IMR-90 (cell line): ENCODE results near the gene ZFHX3. TPM values are rescaled to one million over a fixed set of nuclear protein-coding genes. Genes with fewer than 3 reads are reported as not detected.

Experiments used
- ATAC-seq: fragments of 200-7000 bp; cut with Tn5 transposase; 2 replicates; pipeline ENCODE4 v1.9.1; 2020; ENCODE audit warnings: low read depth, mild to moderate bottlenecking, moderate library complexity
- BruUV-seq: library from RNA; stranded (reverse); fragments of 400-500 nt; replicated peaks from 2 replicates; lab custom pipeline; 2021; lab: Mats Ljungman, UMichigan
- CTCF ChIA-PET: fragments of 300-600 bp; formaldehyde crosslinking; extraction: SDS; loops from one replicate; lab custom pipeline; 2021; ENCODE audit warnings: antibody characterized with exemption; lab: Yijun Ruan, JAX
- POLR2A ChIA-PET: fragments of 300-600 bp; sonication (Branson Sonifier 250); formaldehyde crosslinking; loops from one replicate; lab custom pipeline; 2022; ENCODE audit warnings: antibody characterized with exemption; ENCODE audit not compliant: unreplicated experiment; lab: Charles Lee
- DNase-seq: peaks from one replicate; pipeline ENCODE4 v3.0.0; 2013
- H2AFZ ChIP-seq: replicated peaks from 2 replicates; pipeline ENCODE3; 2013; ENCODE audit warnings: low read length, mild to moderate bottlenecking; ENCODE audit not compliant: poor library complexity
- H2AK5ac ChIP-seq: 2 replicates; pipeline ENCODE4 v1.6.1; 2013; ENCODE audit warnings: low read depth, low read length, inconsistent platforms
- H2AK9ac ChIP-seq: replicated peaks from 2 replicates; pipeline ENCODE3; 2013; ENCODE audit warnings: mild to moderate bottlenecking, low read depth, low read length, moderate library complexity; ENCODE audit not compliant: poor library complexity
- H2BK120ac ChIP-seq: 2 replicates; pipeline ENCODE4 v1.6.1; 2013; ENCODE audit warnings: low read depth, low read length, inconsistent platforms
- H2BK15ac ChIP-seq: 3 replicates; pipeline ENCODE4 v1.6.1; 2013; ENCODE audit warnings: low read depth, low read length, inconsistent platforms
- H2BK20ac ChIP-seq: 2 replicates; pipeline ENCODE4 v1.6.1; 2013; ENCODE audit warnings: low read depth, mild to moderate bottlenecking, inconsistent platforms, low read length, moderate library complexity
- H2BK5ac ChIP-seq: 2 replicates; pipeline ENCODE4 v1.6.1; 2013; ENCODE audit warnings: mild to moderate bottlenecking, low read depth, low read length, inconsistent platforms; ENCODE audit not compliant: poor library complexity, severe bottlenecking
- H3K14ac ChIP-seq: replicated peaks from 2 replicates; pipeline ENCODE4 v1.6.1; 2013; ENCODE audit warnings: low read depth, low read length, inconsistent platforms
- H3K18ac ChIP-seq: 2 replicates; pipeline ENCODE4 v1.6.1; 2013; ENCODE audit warnings: low read depth, low read length, control low read depth
- H3K23ac ChIP-seq: 2 replicates; pipeline ENCODE4 v1.6.1; 2013; ENCODE audit warnings: low read depth, low read length, inconsistent platforms
- H3K27ac ChIP-seq: 2 replicates; pipeline ENCODE4 v1.5.1; 2013; ENCODE audit warnings: mild to moderate bottlenecking, control low read depth, low read length; ENCODE audit not compliant: insufficient read depth
- H3K27me3 ChIP-seq: 2 replicates; pipeline ENCODE4 v1.6.1; 2013; ENCODE audit warnings: low read length; ENCODE audit not compliant: control insufficient read depth, insufficient read depth
- H3K36me3 ChIP-seq: 2 replicates; pipeline ENCODE4 v1.6.1; 2013; ENCODE audit warnings: low read length, mixed read lengths; ENCODE audit not compliant: control insufficient read depth, insufficient read depth
- H3K4ac ChIP-seq: 2 replicates; pipeline ENCODE4 v1.6.1; 2013; ENCODE audit warnings: low read depth, low read length, inconsistent platforms
- H3K4me1 ChIP-seq: 2 replicates; pipeline ENCODE4 v1.6.1; 2013; ENCODE audit warnings: low read length, mixed read lengths; ENCODE audit not compliant: control insufficient read depth, insufficient read depth
- H3K4me2 ChIP-seq: 2 replicates; pipeline ENCODE4 v1.6.1; 2013; ENCODE audit warnings: low read depth, mild to moderate bottlenecking, control low read depth, low read length, moderate library complexity
- H3K4me3 ChIP-seq: 2 replicates; pipeline ENCODE4 v1.5.1; 2013; ENCODE audit warnings: low read depth, mild to moderate bottlenecking, control low read depth, low read length, moderate library complexity; ENCODE audit not compliant: insufficient read depth
- H3K56ac ChIP-seq: 2 replicates; pipeline ENCODE4 v1.6.1; 2013; ENCODE audit warnings: low read length, inconsistent platforms; ENCODE audit not compliant: insufficient read depth; ENCODE audit errors: extremely low read depth
- H3K79me1 ChIP-seq, 2 experiments: 2 replicates each; pipeline ENCODE4 v1.6.1; 2013; ENCODE audit warnings: low read length in 2 of 2, inconsistent platforms in 1 of 2, low read depth in 1 of 2
- H3K9ac ChIP-seq: 2 replicates; pipeline ENCODE4 v1.6.1; 2013; ENCODE audit warnings: low read depth, low read length, control low read depth
- H3K9me1 ChIP-seq: 2 replicates; pipeline ENCODE4 v1.6.1; 2013; ENCODE audit warnings: low read length, inconsistent platforms; ENCODE audit not compliant: insufficient read depth
- H3K9me3 ChIP-seq: 2 replicates; pipeline ENCODE4 v1.6.1; 2013; ENCODE audit warnings: low read length; ENCODE audit not compliant: control insufficient read depth, insufficient read depth
- H4K20me1 ChIP-seq: 2 replicates; pipeline ENCODE4 v1.6.1; 2013; ENCODE audit warnings: low read length, inconsistent platforms; ENCODE audit not compliant: insufficient read depth
- H4K5ac ChIP-seq: 2 replicates; pipeline ENCODE4 v1.6.1; 2013; ENCODE audit warnings: mild to moderate bottlenecking, low read depth, low read length, control low read depth
- H4K8ac ChIP-seq, 2 experiments: 2 replicates each; pipeline ENCODE4 v1.6.1; 2013; ENCODE audit warnings: low read depth in 2 of 2, low read length in 2 of 2, control low read depth in 1 of 2, inconsistent platforms in 1 of 2
- H4K91ac ChIP-seq: 2 replicates; pipeline ENCODE4 v1.6.1; 2013; ENCODE audit warnings: low read depth, low read length, inconsistent platforms; ENCODE audit not compliant: insufficient read depth
- BHLHE40 ChIP-seq: fragments of 150-350 bp; IDR thresholded peaks from 2 replicates; pipeline ENCODE4 v1.6.1; 2016; ENCODE audit warnings: mild to moderate bottlenecking, low read depth, low read length
- CEBPB ChIP-seq: IDR thresholded peaks from 2 replicates; pipeline ENCODE4 v1.6.1; 2012; ENCODE audit warnings: low read depth, low read length, improper control_type of control experiment
- CHD1 ChIP-seq: IDR thresholded peaks from 2 replicates; pipeline ENCODE4 v1.6.1; 2012; ENCODE audit warnings: low read depth, low read length, improper control_type of control experiment
- ELK1 ChIP-seq: fragments of 150-350 bp; IDR thresholded peaks from 2 replicates; pipeline ENCODE4 v1.6.1; 2016; ENCODE audit warnings: low read depth, mild to moderate bottlenecking, low read length, moderate library complexity, borderline replicate concordance
- MAFK ChIP-seq: IDR thresholded peaks from 2 replicates; pipeline ENCODE4 v1.6.1; 2012; ENCODE audit warnings: low read depth, low read length, improper control_type of control experiment
- MAZ ChIP-seq: IDR thresholded peaks from 2 replicates; pipeline ENCODE4 v1.6.1; 2012; ENCODE audit warnings: low read depth, mild to moderate bottlenecking, low read length, improper control_type of control experiment, moderate library complexity, borderline replicate concordance
- NFE2L2 ChIP-seq: fragments of 150-350 bp; IDR thresholded peaks from 2 replicates; pipeline ENCODE4 v1.6.1; 2016; ENCODE audit warnings: low read depth, mild to moderate bottlenecking, low read length
- POLR2A ChIP-seq: IDR thresholded peaks from 2 replicates; pipeline ENCODE4 v1.6.1; 2012; ENCODE audit warnings: mild to moderate bottlenecking, low read depth, low read length
- RAD21 ChIP-seq: IDR thresholded peaks from 2 replicates; pipeline ENCODE4 v1.6.1; 2012; ENCODE audit warnings: low read length, improper control_type of control experiment
- RFX5 ChIP-seq: IDR thresholded peaks from 2 replicates; pipeline ENCODE4 v1.8.0; 2012; ENCODE audit warnings: low read depth, mild to moderate bottlenecking, low read length, moderate library complexity
- SMC3 ChIP-seq: fragments of 150-350 bp; IDR thresholded peaks from 2 replicates; pipeline ENCODE4 v1.6.1; 2016; ENCODE audit warnings: low read depth, mild to moderate bottlenecking, antibody characterized with exemption, low read length, moderate library complexity
- USF2 ChIP-seq: fragments of 150-350 bp; IDR thresholded peaks from 2 replicates; pipeline ENCODE4 v1.6.1; 2017; ENCODE audit warnings: mild to moderate bottlenecking, antibody characterized with exemption, low read length, low read depth
- WGBS, 2 experiments: methylation state at CpG; one replicate each; pipeline versions ENCODE4 v1.1.5 to v1.1.7; 2013; ENCODE audit warnings: missing lambda C conversion rate in 2 of 2; ENCODE audit not compliant: insufficient read length in 1 of 2; ENCODE audit errors: extremely low coverage in 2 of 2; 5-methylcytosine and 5-hydroxymethylcytosine counted together
- dilution Hi-C: fragments of 300-500 bp; cut with HindIII; formaldehyde crosslinking; loops from one replicate; pipeline ENCODE4 v1.14.3; 2018; ENCODE audit warnings: low sequenced_read_pairs; ENCODE audit not compliant: unreplicated experiment
- in situ Hi-C: fragments of 300-500 bp; cut with MboI; formaldehyde crosslinking; loops from 3 replicates; pipeline ENCODE4 v1.14.3; 2019; ENCODE audit warnings: low sequenced_read_pairs, inconsistent platforms, mixed read lengths
- intact Hi-C: fragments of 100-400 bp; cut with micrococcal nuclease; formaldehyde crosslinking; loops from 2 replicates; pipeline ENCODE4 v1.10.0; 2022
- polyA plus RNA-seq, 3 experiments: library from polyadenylated mRNA; depleted of rRNA; stranded (reverse); fragments of >200 nt; gene quantifications; 2 replicates each; pipeline ENCODE4 v1.2.3, GENCODE V29; 2012; ENCODE audit warnings: low replicate concordance in 1 of 3
- total RNA-seq: library from RNA; depleted of rRNA; stranded (reverse); fragments of >200 nt; gene quantifications from 2 replicates; pipeline ENCODE4 v1.2.3, GENCODE V29; 2012
- TF ChIP-seq, protein P1 (sequence below): conservative IDR thresholded peaks from 2 replicates; pipeline ENCODE4 v1.5.1; 2012; ENCODE audit warnings: mild to moderate bottlenecking, low read depth, low read length, improper control_type of control experiment

The ZFHX3 gene
- total and polyA plus RNA-seq, 2 of the 4 experiments (the other 2 are of a cell fraction): 1.4 to 1.7 TPM

- 43% methylated on average over 6 of the region's 15 CpGs; no CpG with 5 or more reads in 1 of the 2 experiments for WGBS, 2 experiments
- no peak overlapping the region for H2BK20ac ChIP-seq
- peak overlapping the region; percentile 23 for H2AK9ac ChIP-seq
- H3K9me1 ChIP-seq: peaks cover 2% of the 10 kb centered on the region; the same call in 1 of the 2 replicates
- peak overlapping the region in 1 of 2 experiments; percentile 52; a peak in 1 of 4 replicates for H4K8ac ChIP-seq
- peak overlapping the region; percentile 18; the same call in 1 of the 2 replicates for H3K4ac ChIP-seq
- no peaks in the 10 kb centered on the region for H3K36me3 ChIP-seq
- peak overlapping the region; percentile 58; the same call in 1 of the 2 replicates for H3K14ac ChIP-seq
- H3K4me2 ChIP-seq: peak overlapping the region; percentile 79
- no peak overlapping the region for H4K91ac ChIP-seq
- no peak overlapping the region; the same call in 1 of the 2 replicates for H4K5ac ChIP-seq
- ATAC-seq (peak; percentile 81), DNase-seq (peak; percentile 32)
- peak overlapping the region; percentile 24; the same call in 1 of the 2 replicates for H2AK5ac ChIP-seq
- peaks cover 5% of the 10 kb centered on the region; the same call in 1 of the 2 replicates for H3K4me1 ChIP-seq
- in situ Hi-C loops (no loop called here), intact Hi-C loops (no loop called here), dilution Hi-C loops (no loop called here)
- no peak overlapping the region; the same call in 1 of the 2 replicates for H3K4me3 ChIP-seq
- no peak overlapping the region for H2BK120ac ChIP-seq
- no peak overlapping the region for H3K27ac ChIP-seq
- H4K20me1 ChIP-seq: peaks cover 42% of the 10 kb centered on the region; the same call in 1 of the 2 replicates
- TF ChIP-seq ELK1: no peak
- TF ChIP-seq USF2: no peak
- no peak for TF ChIP-seq NFE2L2
- no peak for TF ChIP-seq POLR2A
- no peak for TF ChIP-seq RFX5
- TF ChIP-seq RAD21: no peak
- no peak for TF ChIP-seq BHLHE40
- TF ChIP-seq SMC3: no peak
- TF ChIP-seq CHD1: no peak
- no peak for TF ChIP-seq CEBPB
- TF ChIP-seq, protein P1, sequence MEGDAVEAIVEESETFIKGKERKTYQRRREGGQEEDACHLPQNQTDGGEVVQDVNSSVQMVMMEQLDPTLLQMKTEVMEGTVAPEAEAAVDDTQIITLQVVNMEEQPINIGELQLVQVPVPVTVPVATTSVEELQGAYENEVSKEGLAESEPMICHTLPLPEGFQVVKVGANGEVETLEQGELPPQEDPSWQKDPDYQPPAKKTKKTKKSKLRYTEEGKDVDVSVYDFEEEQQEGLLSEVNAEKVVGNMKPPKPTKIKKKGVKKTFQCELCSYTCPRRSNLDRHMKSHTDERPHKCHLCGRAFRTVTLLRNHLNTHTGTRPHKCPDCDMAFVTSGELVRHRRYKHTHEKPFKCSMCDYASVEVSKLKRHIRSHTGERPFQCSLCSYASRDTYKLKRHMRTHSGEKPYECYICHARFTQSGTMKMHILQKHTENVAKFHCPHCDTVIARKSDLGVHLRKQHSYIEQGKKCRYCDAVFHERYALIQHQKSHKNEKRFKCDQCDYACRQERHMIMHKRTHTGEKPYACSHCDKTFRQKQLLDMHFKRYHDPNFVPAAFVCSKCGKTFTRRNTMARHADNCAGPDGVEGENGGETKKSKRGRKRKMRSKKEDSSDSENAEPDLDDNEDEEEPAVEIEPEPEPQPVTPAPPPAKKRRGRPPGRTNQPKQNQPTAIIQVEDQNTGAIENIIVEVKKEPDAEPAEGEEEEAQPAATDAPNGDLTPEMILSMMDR: no peak
- TF ChIP-seq MAZ: no peak
- no peak for TF ChIP-seq MAFK
- peak overlapping the region; percentile 26 for H2AFZ ChIP-seq
- peaks cover 46 to 56% of the 10 kb centered on the region in 2 experiments for H3K79me1 ChIP-seq
- H3K23ac ChIP-seq: no peak overlapping the region
- no peak overlapping the region for H2BK15ac ChIP-seq
- CTCF ChIA-PET: interaction anchor here (0.6 kb wide), 1 partner anchor 32 kb away, joined by 4 read pairs; no protein-coding TSS in a partner anchor
- no peak overlapping the region for H3K56ac ChIP-seq
- H3K18ac ChIP-seq: no peak overlapping the region; the same call in 1 of the 2 replicates
- H3K27me3 ChIP-seq: 0 out of 2 replicates have a peak, but pooled peaks cover 2% of the 10 kb centered on the region
- BruUV-seq: no TSS peak
- POLR2A ChIA-PET: no interaction called here
- no peak overlapping the region for H2BK5ac ChIP-seq
- peak overlapping the region; percentile 42; the same call in 1 of the 2 replicates for H3K9ac ChIP-seq
- H3K9me3 ChIP-seq: no peaks in the 10 kb centered on the region
Measured at GRCh38 chr16:72921620-72922019, 126.3 kb downstream of the ZFHX3 start.
